GM12801 (cell line): ENCODE results near the gene LRRC56.

ENCODE experiments used
- TF ChIP-seq, protein P1 (sequence below): IDR thresholded peaks from one replicate; pipeline ENCODE4 v1.5.1; 2011; ENCODE audit warnings: control low read depth; ENCODE audit not compliant: insufficient read length; ENCODE audit errors: extremely low read depth

The LRRC56 gene

DNA sequence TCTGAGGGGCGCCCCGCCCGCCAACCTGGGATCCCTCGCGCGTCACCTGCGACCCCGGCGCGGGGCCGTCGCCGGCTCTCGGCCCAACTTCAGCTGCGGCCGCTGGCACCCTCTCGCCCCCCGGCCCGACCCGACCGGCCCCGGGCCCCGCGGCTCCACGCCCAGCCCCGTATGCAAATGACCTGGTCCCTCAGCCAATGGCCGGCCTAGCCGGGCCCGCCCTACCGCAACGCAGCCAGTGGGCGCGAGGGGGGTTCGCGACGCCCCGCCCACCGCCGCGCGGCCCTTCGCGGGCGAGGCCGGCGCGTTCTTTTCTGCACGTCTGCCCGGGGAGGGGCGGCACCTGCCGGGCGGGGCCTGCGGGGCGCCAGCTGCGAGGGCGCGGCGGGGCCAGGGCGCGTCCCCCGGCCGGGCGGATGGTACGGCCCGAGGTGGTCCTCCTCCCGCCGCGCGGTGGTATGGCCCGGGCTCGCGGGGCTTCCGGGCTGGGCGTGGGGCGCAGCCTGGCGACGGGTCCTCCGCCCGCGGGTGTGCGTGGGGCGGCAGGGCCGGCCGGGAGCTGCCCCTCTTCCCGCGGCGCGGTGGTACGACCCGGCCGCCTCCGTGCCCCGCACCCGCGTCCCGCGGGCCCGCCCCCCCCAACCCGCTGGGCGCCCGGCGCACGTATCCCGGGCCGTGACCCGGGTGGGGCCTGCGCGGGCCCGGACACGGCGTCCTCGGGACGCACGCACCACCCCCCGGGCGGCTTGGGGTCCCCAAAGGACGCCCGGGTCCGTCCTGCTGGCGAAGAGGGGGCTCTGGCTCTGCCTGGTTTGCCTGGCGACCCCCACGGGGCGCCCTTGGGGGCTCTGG lies 31.2 kb downstream of the LRRC56 start:
- TF ChIP-seq, protein P1, sequence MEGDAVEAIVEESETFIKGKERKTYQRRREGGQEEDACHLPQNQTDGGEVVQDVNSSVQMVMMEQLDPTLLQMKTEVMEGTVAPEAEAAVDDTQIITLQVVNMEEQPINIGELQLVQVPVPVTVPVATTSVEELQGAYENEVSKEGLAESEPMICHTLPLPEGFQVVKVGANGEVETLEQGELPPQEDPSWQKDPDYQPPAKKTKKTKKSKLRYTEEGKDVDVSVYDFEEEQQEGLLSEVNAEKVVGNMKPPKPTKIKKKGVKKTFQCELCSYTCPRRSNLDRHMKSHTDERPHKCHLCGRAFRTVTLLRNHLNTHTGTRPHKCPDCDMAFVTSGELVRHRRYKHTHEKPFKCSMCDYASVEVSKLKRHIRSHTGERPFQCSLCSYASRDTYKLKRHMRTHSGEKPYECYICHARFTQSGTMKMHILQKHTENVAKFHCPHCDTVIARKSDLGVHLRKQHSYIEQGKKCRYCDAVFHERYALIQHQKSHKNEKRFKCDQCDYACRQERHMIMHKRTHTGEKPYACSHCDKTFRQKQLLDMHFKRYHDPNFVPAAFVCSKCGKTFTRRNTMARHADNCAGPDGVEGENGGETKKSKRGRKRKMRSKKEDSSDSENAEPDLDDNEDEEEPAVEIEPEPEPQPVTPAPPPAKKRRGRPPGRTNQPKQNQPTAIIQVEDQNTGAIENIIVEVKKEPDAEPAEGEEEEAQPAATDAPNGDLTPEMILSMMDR = no peak

DNA sequence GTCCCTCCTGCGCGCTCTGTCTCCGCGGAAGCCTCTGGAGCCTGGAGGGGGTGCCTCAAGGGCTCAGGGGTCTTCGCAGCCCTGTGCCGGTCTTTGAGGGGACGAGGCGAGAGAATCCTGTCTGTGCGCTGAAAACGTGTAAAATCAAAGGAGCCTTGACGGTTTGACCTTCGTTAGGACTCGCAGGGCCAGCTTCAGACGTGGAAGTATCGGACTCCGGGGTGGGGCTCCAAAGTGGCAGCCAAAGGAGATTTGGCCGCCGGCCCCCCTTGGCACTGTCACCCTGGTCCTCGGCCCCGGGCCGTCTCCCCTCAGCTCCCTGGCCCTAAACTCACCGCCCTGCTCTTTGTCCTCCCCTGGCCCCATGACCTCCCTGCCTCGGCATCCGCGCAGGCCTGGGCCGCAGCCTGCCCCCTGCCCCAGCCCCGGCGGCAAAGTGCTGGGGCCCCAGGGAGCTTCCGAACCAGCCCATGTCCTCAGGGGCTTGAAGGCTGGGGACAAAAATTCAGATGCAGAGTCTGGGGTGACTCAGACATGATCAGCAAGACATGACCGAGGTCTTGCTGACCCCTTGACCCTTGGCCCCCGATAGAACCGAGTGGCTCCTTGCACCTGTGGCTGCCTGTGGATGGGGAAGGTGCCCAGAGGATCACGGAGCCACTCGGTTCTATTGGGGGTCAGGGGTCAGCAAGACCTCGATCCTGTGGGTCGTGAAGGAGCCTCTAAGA lies 32.0 kb downstream of the LRRC56 start:
- TF ChIP-seq, protein P1 = no peak

DNA sequence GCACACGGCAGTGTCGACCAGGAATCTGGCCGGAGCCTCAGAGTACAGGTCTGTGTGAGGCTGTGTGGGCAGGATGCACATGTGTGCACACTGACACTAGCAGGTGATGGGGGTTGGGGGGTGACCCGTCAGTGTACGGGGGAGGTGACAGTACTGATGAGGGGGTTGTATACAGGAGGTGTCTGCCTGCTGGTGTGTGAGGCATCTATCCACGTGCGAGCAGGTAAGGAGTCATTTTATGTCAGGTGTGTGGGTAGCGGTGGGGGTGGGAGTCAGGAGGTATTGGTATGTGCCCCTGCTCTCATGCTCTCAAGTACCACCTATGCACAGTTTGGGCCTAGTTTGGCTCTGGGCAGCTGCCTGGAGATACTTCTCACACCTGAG lies 34.5 kb downstream of the LRRC56 start:
- TF ChIP-seq, protein P1 = no peak

DNA sequence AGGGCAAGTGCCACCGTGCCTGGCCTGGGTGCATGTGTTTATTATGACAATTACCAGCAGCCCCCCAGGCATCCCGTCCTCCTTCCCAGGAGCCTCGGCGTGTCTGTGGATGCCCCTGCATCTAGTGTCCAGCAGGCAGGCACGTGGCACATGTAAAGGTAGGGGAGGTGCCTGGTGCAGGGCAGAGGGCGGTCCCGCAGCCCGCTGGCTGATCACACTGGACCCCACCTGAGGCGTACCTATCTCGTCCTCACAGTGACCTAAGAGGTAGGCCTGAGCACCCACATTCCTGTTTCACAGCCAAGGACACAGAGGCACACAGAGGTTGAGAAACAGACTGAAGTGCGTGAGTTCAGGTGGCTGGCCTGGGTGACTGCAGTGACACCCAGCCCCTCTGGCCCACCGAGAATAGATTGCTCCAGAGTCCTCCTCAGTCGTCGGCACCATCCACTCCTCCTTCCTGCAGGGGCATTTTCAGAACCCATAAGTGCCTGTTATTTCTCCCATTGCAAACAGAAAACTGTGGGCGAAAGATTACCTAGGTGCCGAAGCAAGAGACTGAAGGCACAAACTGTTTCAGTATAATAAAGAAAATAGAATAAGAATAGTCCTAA lies 35.9 kb downstream of the LRRC56 start:
- TF ChIP-seq, protein P1 = no peak

DNA sequence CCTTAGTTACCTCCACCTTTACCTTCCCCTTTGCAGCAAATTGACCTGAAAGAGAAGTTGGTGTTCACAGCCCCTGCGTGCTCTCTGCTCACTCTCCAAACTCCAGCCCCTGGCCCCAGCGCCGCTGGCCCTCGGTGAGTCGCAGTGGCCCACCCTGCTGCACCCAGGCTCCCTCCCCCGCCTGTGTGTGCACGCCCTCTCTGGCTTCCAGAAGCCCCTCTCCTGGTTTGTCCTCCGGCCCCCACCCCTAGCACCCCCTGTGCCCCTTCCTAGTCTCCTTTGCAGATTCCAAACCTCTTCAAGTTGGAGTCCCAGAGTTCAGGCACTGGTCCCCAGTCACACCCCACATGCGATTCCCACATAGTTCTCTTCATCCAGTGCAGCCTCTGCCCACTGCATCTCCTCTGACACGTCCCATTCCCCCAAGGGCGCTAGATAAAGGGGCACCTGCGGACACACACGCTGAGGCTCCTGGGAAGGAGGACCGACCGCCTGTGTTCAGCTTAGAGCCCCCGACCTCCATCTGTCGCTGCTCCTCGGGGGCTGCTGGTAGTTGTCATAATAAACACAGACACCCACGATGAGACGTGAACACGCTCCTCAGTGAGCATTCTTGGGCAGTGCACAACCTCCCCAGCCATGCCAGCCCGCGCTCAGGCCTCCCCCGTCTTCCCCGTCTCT lies 37.4 kb downstream of the LRRC56 start:
- TF ChIP-seq, protein P1 = no peak

DNA sequence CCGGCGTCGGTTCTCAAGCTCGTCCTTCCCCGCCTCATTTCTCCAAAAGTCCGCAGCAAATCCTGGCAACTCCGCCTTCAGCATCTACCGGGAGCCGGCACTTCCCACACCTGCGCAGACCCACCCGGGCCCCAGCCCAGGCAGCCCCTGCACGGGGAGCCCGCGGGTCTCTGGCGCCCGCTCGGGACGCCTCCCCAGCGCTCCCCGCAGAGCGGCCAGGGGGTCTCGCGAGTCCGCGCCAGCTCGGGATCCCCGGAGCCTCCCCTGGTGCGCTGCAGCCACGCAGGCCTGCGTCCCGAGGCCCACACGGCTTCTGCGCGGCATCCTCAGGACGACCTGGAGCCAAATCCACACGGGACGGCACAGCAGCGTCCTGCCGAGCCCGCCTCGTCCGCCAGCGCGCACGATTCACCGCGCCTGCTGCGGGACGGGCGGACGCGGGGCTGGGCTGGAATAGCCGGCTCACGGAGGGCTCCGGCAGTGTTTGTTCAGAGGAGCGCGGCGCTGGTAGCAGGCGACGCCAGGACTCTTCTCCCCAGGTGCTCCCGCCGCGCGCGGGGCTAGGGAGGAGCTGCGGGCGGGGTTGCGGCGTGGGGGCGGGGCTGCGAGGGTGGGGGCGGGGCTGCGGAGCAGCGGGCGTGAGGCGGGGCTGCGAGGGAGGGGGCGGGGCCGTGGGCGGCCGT lies 38.1 kb downstream of the LRRC56 start:
- TF ChIP-seq, protein P1 = no peak
